DMS114 treated with DMSO at 0.1 percent for 48 hours (cell line): ENCODE results near the gene PSMD1.
"Not testable (repeated sequence)": the region's sequence is repeated elsewhere in the genome, so short reads cannot be mapped to it uniquely, and the experiment has no call there.

Source experiments
- DNase-seq: peaks from one replicate; lab custom pipeline; 2025; ENCODE audit not compliant: unreplicated experiment; lab: John Stamatoyannopoulos, UW

PSMD1 gene

GRCh38 chr2:231052494-231053451 is 3.9 kb upstream of the PSMD1 start:
- DNase-seq, result peak; percentile 83

- DNase-seq, result no peak
Observed at GRCh38 chr2:231053846-231054245, 2.8 kb upstream of the PSMD1 start.

- no peak for DNase-seq
Observed at GRCh38 chr2:231057590-231057989, 923 bp downstream of the PSMD1 start.

GRCh38 chr2:231058761-231059550 is 2.3 kb downstream of the PSMD1 start:
- DNase-seq, result no peak

- no peak for DNase-seq
Observed at GRCh38 chr2:231059756-231060155, 3.1 kb downstream of the PSMD1 start.

GRCh38 chr2:231062776-231063175 is 6.1 kb downstream of the PSMD1 start:
- DNase-seq, result no peak

- DNase-seq, result no peak
Observed at GRCh38 chr2:231063347-231063746, 6.7 kb downstream of the PSMD1 start.

GRCh38 chr2:231065966-231066365 is 9.3 kb downstream of the PSMD1 start:
- DNase-seq, result no peak

- DNase-seq, result not testable (repeated sequence)
Observed at GRCh38 chr2:231067531-231067930, 10.9 kb downstream of the PSMD1 start.

- no peak for DNase-seq
Observed at GRCh38 chr2:231068525-231069222, 12.0 kb downstream of the PSMD1 start.

- DNase-seq, result no peak
Observed at GRCh38 chr2:231069379-231070054, 12.8 kb downstream of the PSMD1 start.

GRCh38 chr2:231084565-231084964 is 27.9 kb downstream of the PSMD1 start:
- no peak for DNase-seq

- no peak for DNase-seq
Observed at GRCh38 chr2:231088754-231089153, 32.1 kb downstream of the PSMD1 start.

- no peak for DNase-seq
Observed at GRCh38 chr2:231093933-231094332, 37.3 kb downstream of the PSMD1 start.

GRCh38 chr2:231094736-231095346 is 38.2 kb downstream of the PSMD1 start:
- no peak for DNase-seq

GRCh38 chr2:231099918-231100317 is 43.3 kb downstream of the PSMD1 start:
- DNase-seq, result no peak

GRCh38 chr2:231100321-231100720 is 43.7 kb downstream of the PSMD1 start:
- DNase-seq, result not testable (repeated sequence)

GRCh38 chr2:231100990-231101389 is 44.3 kb downstream of the PSMD1 start:
- DNase-seq, result no peak

- DNase-seq, result no peak
Observed at GRCh38 chr2:231102772-231103171, 46.1 kb downstream of the PSMD1 start.

GRCh38 chr2:231104115-231104713 is 47.5 kb downstream of the PSMD1 start:
- peak; percentile 47 for DNase-seq
